C4-2B (cell line): ENCODE results near the gene PINK1.

ENCODE experiments used
- CTCF ChIP-seq: fragments of 450-650 bp; conservative IDR thresholded peaks from 2 replicates; pipeline ENCODE4 v1.5.1; 2017; ENCODE audit warnings: mild to moderate bottlenecking
- ZFX ChIP-seq: fragments of 450-650 bp; IDR thresholded peaks from 2 replicates; pipeline ENCODE4 v1.6.1; 2017

DNA sequence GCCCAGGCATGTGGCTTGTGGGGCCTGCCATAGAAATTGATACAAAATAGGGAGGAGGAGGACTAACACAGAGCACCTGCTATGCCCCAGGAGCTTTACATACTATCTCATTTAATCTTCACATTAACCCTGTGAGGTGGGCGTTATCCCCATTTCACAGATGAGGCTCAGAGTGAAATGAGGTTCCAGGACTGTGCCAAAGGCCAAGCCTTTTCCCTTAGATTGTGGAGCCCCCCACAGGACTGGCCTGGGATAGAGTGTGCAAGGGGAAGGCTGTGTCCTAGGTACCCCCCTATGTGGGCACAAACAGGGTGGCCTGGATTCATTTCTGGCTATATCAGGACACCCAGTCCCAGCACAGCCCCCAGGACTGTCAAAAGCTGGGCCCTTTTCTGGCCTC is 30.1 kb downstream of the PINK1 start:
- no peak for TF ChIP-seq CTCF
- TF ChIP-seq ZFX: no peak
